HepG2 (cell line): ENCODE data around the gene SIRT5. TPM values are rescaled to one million over a fixed set of nuclear protein-coding genes. Genes with fewer than 3 reads are reported as not detected.
A peak's percentile ranks its signal among the peaks of the same experiment; 100 is the strongest.

ENCODE experiments used
- EHMT2 ChIP-seq: fragments of 200-600 bp; sonication (generic); IDR thresholded peaks from 2 replicates; pipeline ENCODE4 v1.7.0; 2017; ENCODE audit warnings: antibody characterized with exemption, low read depth, low read length, borderline replicate concordance
- FOXC1 ChIP-seq: sonication (generic); formaldehyde crosslinking; IDR thresholded peaks from 2 replicates; pipeline ENCODE4 v1.8.0; 2022; ENCODE audit warnings: mild to moderate bottlenecking, missing genetic modification reagents, borderline replicate concordance
- KAT2B ChIP-seq: fragments of 150-350 bp; IDR thresholded peaks from 2 replicates; pipeline ENCODE4 v1.6.1; 2014; ENCODE audit warnings: low read depth, low read length, borderline replicate concordance
- MYNN ChIP-seq: sonication (generic); formaldehyde crosslinking; IDR thresholded peaks from 2 replicates; pipeline ENCODE4 v1.4.0; 2020; ENCODE audit warnings: mild to moderate bottlenecking, low read depth, missing genetic modification reagents
- NFE2L1 ChIP-seq: sonication (generic); formaldehyde crosslinking; IDR thresholded peaks from 2 replicates; pipeline ENCODE4 v1.4.0; 2020; ENCODE audit warnings: missing genetic modification reagents, mild to moderate bottlenecking, borderline replicate concordance
- NFE2L2 ChIP-seq: fragments of 150-350 bp; IDR thresholded peaks from 2 replicates; pipeline ENCODE4 v1.6.1; 2014; ENCODE audit warnings: low read length
- NFYC ChIP-seq: IDR thresholded peaks from 2 replicates; pipeline ENCODE4 v1.6.1; 2016; ENCODE audit warnings: missing genetic modification reagents, missing compliant biosample characterization
- REL ChIP-seq: sonication (generic); formaldehyde crosslinking; conservative IDR thresholded peaks from 2 replicates; pipeline ENCODE4 v1.8.0; 2022; ENCODE audit warnings: mild to moderate bottlenecking, missing genetic modification reagents, moderate library complexity
- SAFB2 ChIP-seq: sonication (generic); formaldehyde crosslinking; IDR thresholded peaks from 2 replicates; pipeline ENCODE4 v1.5.1; 2020; ENCODE audit warnings: missing genetic modification reagents, low read depth, mild to moderate bottlenecking, borderline replicate concordance
- STAG1 ChIP-seq: sonication (generic); formaldehyde crosslinking; IDR thresholded peaks from 2 replicates; pipeline ENCODE4 v1.4.0; 2020; ENCODE audit warnings: missing genetic modification reagents
- ZMYM3 ChIP-seq: sonication (generic); formaldehyde crosslinking; IDR thresholded peaks from 2 replicates; pipeline ENCODE4 v1.5.1; 2020; ENCODE audit warnings: mild to moderate bottlenecking, missing genetic modification reagents
- ZNF138 ChIP-seq: sonication (generic); formaldehyde crosslinking; IDR thresholded peaks from 2 replicates; pipeline ENCODE4 v1.5.0; 2020; ENCODE audit warnings: mild to moderate bottlenecking, low read depth, missing genetic modification reagents
- ZNF24 ChIP-seq: fragments of 450-650 bp; IDR thresholded peaks from 2 replicates; pipeline ENCODE4 v1.6.1; 2017; ENCODE audit warnings: antibody characterized with exemption, mild to moderate bottlenecking
- ZNF546 ChIP-seq: sonication (generic); formaldehyde crosslinking; conservative IDR thresholded peaks from 2 replicates; pipeline ENCODE4 v1.8.1; 2023; ENCODE audit warnings: mild to moderate bottlenecking, missing genetic modification reagents
- polyA plus RNA-seq, 8 experiments: library from polyadenylated mRNA; depleted of rRNA in 3 of 8; stranded (reverse) in 7 of 8; unstranded in 1 of 8; fragments of >200 nt; fragmentation: Illumina TruSeq in 4 of 8; extraction: Trizol in 4 of 8; gene quantifications; 2 replicates each; pipeline versions ENCODE4 v1.2.1 to v1.2.3, GENCODE V29; 2011 to 2016; ENCODE audit warnings: low read depth in 4 of 8, missing spikeins in 1 of 8, mixed read lengths in 1 of 8; ENCODE audit not compliant: insufficient read depth in 1 of 8
- total RNA-seq, 5 experiments: library from RNA; depleted of rRNA; stranded (reverse); fragments of >200 nt; fragmentation: Illumina TruSeq; extraction: Trizol; gene quantifications; 2 replicates each; pipeline ENCODE4 v1.2.3, GENCODE V29; 2016; ENCODE audit warnings: low read depth in 1 of 5
- TF ChIP-seq, protein P1 (sequence below): sonication (generic); formaldehyde crosslinking; IDR thresholded peaks from 2 replicates; pipeline ENCODE4 v1.8.0; 2022; ENCODE audit warnings: missing genetic modification reagents, mild to moderate bottlenecking, inconsistent platforms, borderline replicate concordance
- TF ChIP-seq, protein P2 (sequence below): sonication (generic); formaldehyde crosslinking; IDR thresholded peaks from 2 replicates; pipeline ENCODE4 v1.4.0; 2020; ENCODE audit warnings: missing genetic modification reagents, borderline replicate concordance
- TF ChIP-seq, protein P3 (sequence below): sonication (generic); formaldehyde crosslinking; IDR thresholded peaks from 2 replicates; pipeline ENCODE4 v1.5.0; 2020; ENCODE audit warnings: mild to moderate bottlenecking, missing genetic modification reagents
- TF ChIP-seq, protein P4 (sequence below): sonication (generic); formaldehyde crosslinking; IDR thresholded peaks from 2 replicates; pipeline ENCODE4 v1.8.1; 2023; ENCODE audit warnings: missing genetic modification reagents, mild to moderate bottlenecking, borderline replicate concordance
- TF ChIP-seq, protein P5 (sequence below): sonication (generic); formaldehyde crosslinking; conservative IDR thresholded peaks from 2 replicates; pipeline ENCODE4 v1.8.0; 2022; ENCODE audit warnings: low read depth, missing genetic modification reagents

Gene SIRT5
- total and polyA plus RNA-seq, 2 of the 13 experiments (the other 11 are each of a cell fraction or from before 2014, with no cell fraction given): 14.1 to 16.6 TPM

DNA sequence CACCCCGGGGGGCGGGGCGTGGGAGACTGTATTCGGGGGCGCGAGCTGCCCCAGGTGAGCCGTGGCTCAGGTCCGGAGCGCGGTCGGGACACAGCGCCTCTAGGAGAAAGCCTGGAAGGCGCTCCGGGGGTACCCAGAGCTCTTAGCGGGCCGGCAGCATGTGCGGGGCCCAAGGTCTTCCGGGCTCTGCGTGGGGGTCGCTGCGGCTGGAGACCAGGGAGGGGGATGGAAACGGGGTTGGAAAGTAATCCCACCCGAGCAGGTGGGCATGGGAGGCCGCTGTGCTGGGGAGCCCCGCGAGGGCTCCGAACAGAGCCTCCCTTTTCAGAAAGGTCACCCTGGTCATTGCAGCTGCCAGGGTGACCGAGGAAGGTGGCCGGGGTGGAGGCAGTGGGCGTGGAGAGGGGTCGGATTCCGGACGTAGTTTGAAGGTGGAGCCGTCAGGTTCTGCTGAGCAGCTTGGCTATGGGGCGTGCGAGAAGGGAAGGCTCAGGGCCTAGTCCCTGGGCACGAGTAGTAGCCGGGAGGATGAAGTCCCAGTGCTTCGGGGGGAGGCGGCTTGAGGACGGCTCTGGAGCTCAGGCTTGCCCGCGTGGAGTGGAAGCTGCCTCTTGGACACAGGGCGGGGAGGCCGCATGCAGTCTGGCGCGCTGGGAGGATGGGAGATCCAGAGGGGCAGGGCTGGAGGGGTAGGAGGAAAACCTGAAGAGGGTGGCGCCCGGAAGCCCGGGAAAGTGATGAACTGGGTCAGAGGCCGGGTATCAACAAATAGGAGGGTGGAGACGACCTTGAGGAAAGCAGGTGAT, at the start of gene SIRT5 (continued):
- TF ChIP-seq ZMYM3 (peak; percentile 76), SAFB2 (peak; percentile 94), FOXC1 (peak; percentile 83; the same call in 1 of the 2 replicates), KAT2B (no peak), ZNF24 (no peak), NFE2L2 (no peak), REL (CRISPR knock-in tag) (peak; percentile 85; the same call in 1 of the 2 replicates), NFE2L1 (CRISPR knock-in tag) (no peak), EHMT2 (no peak), NFYC (CRISPR knock-in tag) (peak; percentile 31), STAG1 (CRISPR knock-in tag) (peak; percentile 53; the same call in 1 of the 2 replicates), ZNF138 (CRISPR knock-in tag) (no peak), ZNF546 (CRISPR knock-in tag) (no peak), MYNN (CRISPR knock-in tag) (no peak; the same call in 1 of the 2 replicates)
- TF ChIP-seq, protein P1, sequence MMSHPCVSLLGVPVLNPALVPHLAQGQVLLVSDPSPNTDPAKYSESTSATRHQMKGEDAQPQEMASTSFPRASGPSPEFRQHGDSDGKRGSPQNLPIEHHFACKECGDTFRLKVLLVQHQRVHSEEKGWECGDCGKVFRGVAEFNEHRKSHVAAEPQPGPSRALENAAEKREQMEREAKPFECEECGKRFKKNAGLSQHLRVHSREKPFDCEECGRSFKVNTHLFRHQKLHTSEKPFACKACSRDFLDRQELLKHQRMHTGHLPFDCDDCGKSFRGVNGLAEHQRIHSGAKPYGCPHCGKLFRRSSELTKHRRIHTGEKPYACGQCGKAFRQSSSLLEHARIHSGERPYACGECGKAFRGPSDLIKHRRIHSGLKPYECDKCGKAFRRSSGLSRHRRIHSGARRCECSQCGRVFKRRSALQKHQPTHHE (CRISPR knock-in tag): peak; percentile 76; the same call in 1 of the 2 replicates
- TF ChIP-seq, protein P2, sequence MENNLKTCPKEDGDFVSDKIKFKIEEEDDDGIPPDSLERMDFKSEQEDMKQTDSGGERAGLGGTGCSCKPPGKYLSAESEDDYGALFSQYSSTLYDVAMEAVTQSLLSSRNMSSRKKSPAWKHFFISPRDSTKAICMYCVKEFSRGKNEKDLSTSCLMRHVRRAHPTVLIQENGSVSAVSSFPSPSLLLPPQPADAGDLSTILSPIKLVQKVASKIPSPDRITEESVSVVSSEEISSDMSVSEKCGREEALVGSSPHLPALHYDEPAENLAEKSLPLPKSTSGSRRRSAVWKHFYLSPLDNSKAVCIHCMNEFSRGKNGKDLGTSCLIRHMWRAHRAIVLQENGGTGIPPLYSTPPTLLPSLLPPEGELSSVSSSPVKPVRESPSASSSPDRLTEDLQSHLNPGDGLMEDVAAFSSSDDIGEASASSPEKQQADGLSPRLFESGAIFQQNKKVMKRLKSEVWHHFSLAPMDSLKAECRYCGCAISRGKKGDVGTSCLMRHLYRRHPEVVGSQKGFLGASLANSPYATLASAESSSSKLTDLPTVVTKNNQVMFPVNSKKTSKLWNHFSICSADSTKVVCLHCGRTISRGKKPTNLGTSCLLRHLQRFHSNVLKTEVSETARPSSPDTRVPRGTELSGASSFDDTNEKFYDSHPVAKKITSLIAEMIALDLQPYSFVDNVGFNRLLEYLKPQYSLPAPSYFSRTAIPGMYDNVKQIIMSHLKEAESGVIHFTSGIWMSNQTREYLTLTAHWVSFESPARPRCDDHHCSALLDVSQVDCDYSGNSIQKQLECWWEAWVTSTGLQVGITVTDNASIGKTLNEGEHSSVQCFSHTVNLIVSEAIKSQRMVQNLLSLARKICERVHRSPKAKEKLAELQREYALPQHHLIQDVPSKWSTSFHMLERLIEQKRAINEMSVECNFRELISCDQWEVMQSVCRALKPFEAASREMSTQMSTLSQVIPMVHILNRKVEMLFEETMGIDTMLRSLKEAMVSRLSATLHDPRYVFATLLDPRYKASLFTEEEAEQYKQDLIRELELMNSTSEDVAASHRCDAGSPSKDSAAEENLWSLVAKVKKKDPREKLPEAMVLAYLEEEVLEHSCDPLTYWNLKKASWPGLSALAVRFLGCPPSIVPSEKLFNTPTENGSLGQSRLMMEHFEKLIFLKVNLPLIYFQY (CRISPR knock-in tag): peak; percentile 52; the same call in 1 of the 2 replicates
- TF ChIP-seq, protein P3, sequence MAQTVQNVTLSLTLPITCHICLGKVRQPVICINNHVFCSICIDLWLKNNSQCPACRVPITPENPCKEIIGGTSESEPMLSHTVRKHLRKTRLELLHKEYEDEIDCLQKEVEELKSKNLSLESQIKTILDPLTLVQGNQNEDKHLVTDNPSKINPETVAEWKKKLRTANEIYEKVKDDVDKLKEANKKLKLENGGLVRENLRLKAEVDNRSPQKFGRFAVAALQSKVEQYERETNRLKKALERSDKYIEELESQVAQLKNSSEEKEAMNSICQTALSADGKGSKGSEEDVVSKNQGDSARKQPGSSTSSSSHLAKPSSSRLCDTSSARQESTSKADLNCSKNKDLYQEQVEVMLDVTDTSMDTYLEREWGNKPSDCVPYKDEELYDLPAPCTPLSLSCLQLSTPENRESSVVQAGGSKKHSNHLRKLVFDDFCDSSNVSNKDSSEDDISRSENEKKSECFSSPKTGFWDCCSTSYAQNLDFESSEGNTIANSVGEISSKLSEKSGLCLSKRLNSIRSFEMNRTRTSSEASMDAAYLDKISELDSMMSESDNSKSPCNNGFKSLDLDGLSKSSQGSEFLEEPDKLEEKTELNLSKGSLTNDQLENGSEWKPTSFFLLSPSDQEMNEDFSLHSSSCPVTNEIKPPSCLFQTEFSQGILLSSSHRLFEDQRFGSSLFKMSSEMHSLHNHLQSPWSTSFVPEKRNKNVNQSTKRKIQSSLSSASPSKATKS (CRISPR knock-in tag): no peak; the same call in 1 of the 2 replicates
- TF ChIP-seq, protein P4, sequence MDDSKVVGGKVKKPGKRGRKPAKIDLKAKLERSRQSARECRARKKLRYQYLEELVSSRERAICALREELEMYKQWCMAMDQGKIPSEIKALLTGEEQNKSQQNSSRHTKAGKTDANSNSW (CRISPR knock-in tag): no peak
- TF ChIP-seq, protein P5, sequence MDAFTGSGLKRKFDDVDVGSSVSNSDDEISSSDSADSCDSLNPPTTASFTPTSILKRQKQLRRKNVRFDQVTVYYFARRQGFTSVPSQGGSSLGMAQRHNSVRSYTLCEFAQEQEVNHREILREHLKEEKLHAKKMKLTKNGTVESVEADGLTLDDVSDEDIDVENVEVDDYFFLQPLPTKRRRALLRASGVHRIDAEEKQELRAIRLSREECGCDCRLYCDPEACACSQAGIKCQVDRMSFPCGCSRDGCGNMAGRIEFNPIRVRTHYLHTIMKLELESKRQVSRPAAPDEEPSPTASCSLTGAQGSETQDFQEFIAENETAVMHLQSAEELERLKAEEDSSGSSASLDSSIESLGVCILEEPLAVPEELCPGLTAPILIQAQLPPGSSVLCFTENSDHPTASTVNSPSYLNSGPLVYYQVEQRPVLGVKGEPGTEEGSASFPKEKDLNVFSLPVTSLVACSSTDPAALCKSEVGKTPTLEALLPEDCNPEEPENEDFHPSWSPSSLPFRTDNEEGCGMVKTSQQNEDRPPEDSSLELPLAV (CRISPR knock-in tag): no peak
